GM12873 (cell line): ENCODE measurements around the gene ASXL1.

Source experiments
- CTCF ChIP-seq: IDR thresholded peaks from 2 replicates; pipeline ENCODE4 v1.5.1; 2012; ENCODE audit warnings: low read depth, mild to moderate bottlenecking, moderate library complexity, low read length, control low read depth; ENCODE audit not compliant: insufficient read depth; ENCODE audit errors: missing control alignments

The ASXL1 gene

GRCh38 chr20:32456869-32457478, 98.8 kb downstream of the ASXL1 start:
- TF ChIP-seq CTCF: peak; percentile 80

DNA sequence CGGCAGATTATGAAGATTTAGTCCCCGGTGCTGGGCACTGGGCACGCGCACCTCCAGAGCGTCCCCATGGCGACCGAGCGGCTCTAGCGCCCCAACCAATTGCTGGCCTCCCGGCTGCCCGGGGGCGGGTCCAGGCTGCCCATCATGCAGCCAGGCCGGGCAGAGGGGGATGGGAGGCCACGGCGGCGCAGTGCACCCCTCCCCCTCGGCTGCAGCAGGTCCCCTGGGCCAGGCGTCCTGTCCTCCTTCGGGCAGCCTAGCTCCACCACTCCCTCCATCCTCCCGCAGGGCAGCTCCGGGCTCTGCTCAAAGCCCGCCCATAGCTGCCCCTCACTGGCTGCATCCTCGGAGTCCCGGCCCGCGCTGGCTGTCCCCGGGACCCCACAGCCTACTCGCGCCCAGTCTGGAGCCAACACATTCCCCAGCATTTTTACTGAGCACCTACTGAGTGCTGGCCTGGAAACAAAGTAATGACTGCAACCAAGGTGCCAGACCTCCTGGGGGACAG, 99.4 kb downstream of the ASXL1 start:
- TF ChIP-seq CTCF: no peak

DNA sequence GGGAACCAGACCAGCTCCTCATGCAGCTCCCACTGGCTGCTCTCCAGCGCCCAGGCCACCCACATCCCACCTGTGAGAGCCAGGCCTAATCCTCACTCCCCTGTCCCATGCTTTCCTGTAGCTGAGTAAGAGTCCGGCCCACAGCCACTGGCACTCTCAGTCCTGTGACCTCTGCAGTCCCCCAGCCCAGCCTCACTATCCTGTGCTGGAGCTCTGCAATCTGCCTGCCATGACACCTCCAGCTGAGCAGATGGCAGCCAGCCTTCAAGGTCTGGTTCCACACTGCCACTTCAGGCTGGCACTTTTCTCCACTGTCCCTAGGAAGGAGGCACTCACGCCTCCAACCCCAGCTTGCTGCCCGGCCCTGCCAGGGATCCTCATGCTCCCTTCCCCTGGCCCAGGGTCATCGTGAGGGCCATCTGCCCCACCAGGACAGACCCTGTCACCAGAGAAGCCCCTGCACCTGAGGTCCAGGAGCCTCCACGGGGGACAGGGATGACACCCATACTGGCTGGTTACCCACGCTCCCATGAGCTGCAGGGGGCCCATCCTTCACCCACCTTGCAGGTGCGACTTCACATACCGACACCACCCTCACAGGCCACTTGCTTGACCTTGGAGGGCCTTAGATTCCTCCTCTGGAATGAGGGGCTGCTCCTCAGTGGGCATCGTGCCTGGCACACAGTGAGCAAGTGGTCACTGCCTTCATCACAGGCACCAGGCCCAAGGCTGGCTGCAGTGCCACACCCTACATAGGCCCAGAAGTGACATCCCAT, 100.1 kb downstream of the ASXL1 start:
- TF ChIP-seq CTCF: no peak

- no peak for TF ChIP-seq CTCF
These were observed 100.7 kb downstream of the ASXL1 start for GRCh38 chr20:32458837-32459220.

- TF ChIP-seq CTCF: no peak
These were observed 102.1 kb downstream of the ASXL1 start for GRCh38 chr20:32460231-32460630.

DNA sequence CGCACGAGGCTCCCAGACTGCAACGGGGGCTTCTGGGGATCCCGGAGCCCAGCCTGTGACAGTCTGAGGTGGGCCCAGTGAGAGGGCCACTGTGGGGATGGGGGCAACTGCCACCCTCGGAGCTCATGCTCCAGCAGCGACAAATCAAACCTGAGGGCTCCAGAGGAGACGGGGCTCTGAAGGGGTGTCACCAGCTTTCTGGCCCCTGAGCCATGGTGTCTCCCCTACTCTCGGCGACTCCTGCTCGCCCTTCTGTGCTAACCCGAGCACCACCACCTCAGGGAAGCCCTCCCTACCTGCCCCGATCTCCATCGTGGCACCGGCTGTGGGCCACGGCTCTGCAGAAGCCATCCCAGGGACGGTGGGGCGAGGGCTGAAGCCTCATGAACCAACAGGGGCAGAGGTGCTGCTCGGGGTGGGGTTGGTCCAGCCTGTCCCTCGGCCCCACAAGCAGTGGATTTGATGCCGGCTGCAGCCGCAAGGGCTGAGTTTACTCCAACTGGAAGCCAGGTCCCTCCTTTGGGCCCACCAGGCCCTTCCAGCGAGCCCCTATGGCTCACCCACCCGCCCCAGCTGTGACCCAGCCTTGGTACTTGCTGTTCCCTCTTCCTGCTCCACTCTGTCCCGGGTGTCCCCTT, 102.7 kb downstream of the ASXL1 start:
- no peak for TF ChIP-seq CTCF

DNA sequence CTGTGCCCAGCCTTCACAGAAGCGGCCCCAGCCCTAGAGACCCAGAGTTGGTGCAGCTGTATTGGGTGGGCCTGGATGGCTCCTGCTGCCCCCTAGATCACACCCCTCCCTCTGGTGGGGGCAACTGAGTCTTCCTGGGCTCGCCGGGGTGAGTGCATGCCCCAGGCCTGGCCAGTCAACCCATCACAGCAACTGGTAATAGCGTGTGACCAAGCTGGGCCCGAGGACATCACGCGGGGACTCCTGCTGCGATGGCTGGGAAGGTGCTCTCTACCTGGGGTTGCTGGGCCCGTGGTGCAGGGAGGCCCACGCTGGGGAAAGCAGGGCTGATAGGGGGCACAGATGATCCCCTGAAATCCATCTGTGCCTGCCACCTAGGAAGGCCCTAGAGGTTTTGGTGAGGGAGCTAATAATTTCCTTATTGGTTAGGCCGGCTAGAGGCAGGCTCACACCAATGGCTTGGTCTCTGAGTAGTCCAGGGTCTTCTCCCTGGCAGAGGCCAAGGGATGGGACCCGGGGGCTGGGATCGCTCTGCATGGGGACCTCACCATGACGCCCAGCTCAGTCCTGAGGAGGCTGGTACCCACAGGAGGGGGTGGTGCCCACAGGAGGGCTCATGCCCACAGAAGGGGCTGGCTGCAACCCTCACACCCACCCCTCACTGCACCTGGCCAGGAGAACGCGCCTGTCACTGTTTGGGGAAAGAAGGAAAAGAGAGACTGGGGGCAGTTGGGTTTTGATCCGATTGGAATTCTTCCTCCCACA, 103.9 kb downstream of the ASXL1 start:
- no peak for TF ChIP-seq CTCF
